Measurements from ENCODE around the gene KLHL13.

GRCh38 chrX:117957128-117957527 is 159.5 kb downstream of the KLHL13 start:
- TF ChIP-seq EP300 (IDR thresholded peaks at IDR 0.05) (no peak), CTCF (IDR thresholded peaks at IDR 0.05) (no peak)
